Breast epithelium (tissue), 4 donors: Measurements from ENCODE around the gene TSPAN1. TPM values are rescaled to one million over a fixed set of nuclear protein-coding genes. Genes with fewer than 3 reads are reported as not detected.
"Not testable (repeated sequence)": the region's sequence is repeated elsewhere in the genome, so short reads cannot be mapped to it uniquely, and the experiment has no call there.

ENCODE experiments used
- DNase-seq, 2 donors: peaks; one replicate each; pipeline ENCODE4 v3.0.0-alpha.2; 2019; ENCODE audit warnings: low spot score in 2 of 2
- H3K27ac ChIP-seq, 2 donors: fragments of 200-600 bp; sonication (generic) in 1 of 2; one replicate each; pipeline ENCODE4 v1.5.1; 2016 to 2019; ENCODE audit warnings: mild to moderate bottlenecking in 1 of 2
- H3K27me3 ChIP-seq, 2 donors: fragments of 200-600 bp; sonication (generic) in 1 of 2; one replicate each; pipeline versions ENCODE4 v1.5.1 to v1.6.0; 2017 to 2019; ENCODE audit warnings: control low read depth in 1 of 2, mild to moderate bottlenecking in 1 of 2
- H3K36me3 ChIP-seq: fragments of 200-600 bp; one replicate; pipeline ENCODE4 v1.5.1; 2019
- H3K4me1 ChIP-seq, 2 donors: fragments of 200-600 bp; sonication (generic); one replicate each; pipeline ENCODE4 v1.5.1; 2016 to 2019; ENCODE audit warnings: control low read depth in 1 of 2
- H3K4me3 ChIP-seq, 3 donors: fragments of 200-600 bp; sonication (generic); 1 replicate in 2 of 3; 2 replicates in 1 of 3; pipeline ENCODE4 v1.5.1; 2016 to 2019; ENCODE audit warnings: mild to moderate bottlenecking in 3 of 3, moderate library complexity in 2 of 3
- H3K9me3 ChIP-seq, 2 donors: fragments of 200-600 bp; sonication (generic) in 1 of 2; one replicate each; pipeline ENCODE4 v1.5.1; 2016 to 2019; ENCODE audit warnings: control low read depth in 1 of 2
- CTCF ChIP-seq, 3 donors: fragments of 450-650 bp; IDR thresholded peaks; one replicate each; pipeline ENCODE4 v1.5.1; 2016 to 2017; ENCODE audit warnings: antibody characterized with exemption in 3 of 3, mild to moderate bottlenecking in 3 of 3, moderate library complexity in 3 of 3
- POLR2A ChIP-seq: fragments of 450-650 bp; IDR thresholded peaks from one replicate; pipeline ENCODE4 v1.6.1; 2016; ENCODE audit warnings: antibody characterized with exemption, mild to moderate bottlenecking, moderate library complexity
- POLR2AphosphoS5 ChIP-seq, 3 donors: sonication (generic); formaldehyde crosslinking; IDR thresholded peaks; one replicate each; pipeline ENCODE4 v1.6.1; 2017; ENCODE audit warnings: antibody characterized with exemption in 3 of 3
- intact Hi-C: fragments of 100-400 bp; cut with DNase I; formaldehyde crosslinking; loops from one replicate; pipeline ENCODE4 v1.15.1; 2023; ENCODE audit warnings: low total_unique reads
- total RNA-seq, 3 donors: library from RNA; depleted of rRNA; stranded (reverse); fragments of >200 nt; gene quantifications; one replicate each; pipeline ENCODE4 v1.1.0, GENCODE V29; 2016

Gene TSPAN1
- total RNA-seq, 3 donors from 2014 or later, result 0.48 to 26.2 (median 8.9) TPM

GRCh38 chr1:46220808-46221207 is 45.9 kb downstream of the TSPAN1 start:
- intact Hi-C loops, result no loop called here
- no peaks in the 10 kb centered on the region for H3K27me3 ChIP-seq

GRCh38 chr1:46221749-46222148 is 46.9 kb downstream of the TSPAN1 start:
- no peak overlapping the region for H3K4me3 ChIP-seq
- intact Hi-C loops, result no loop called here
- no peak for DNase-seq
- H3K27me3 ChIP-seq, result no peaks in the 10 kb centered on the region
- H3K4me1 ChIP-seq, result no peaks in the 10 kb centered on the region
- no peaks in the 10 kb centered on the region for H3K9me3 ChIP-seq
- H3K27ac ChIP-seq, result no peak overlapping the region
- no peaks in the 10 kb centered on the region for H3K36me3 ChIP-seq
- no peak for TF ChIP-seq POLR2A
- no peak for TF ChIP-seq CTCF (IDR thresholded peaks at IDR 0.05)
- no peak for TF ChIP-seq POLR2AphosphoS5 (IDR thresholded peaks at IDR 0.05)

More at GRCh38 chr1:46220808-46221207, 45.9 kb downstream of the TSPAN1 start:
- Histone ChIP-seq H3K36me3 (no peaks in the 10 kb centered on the region), H3K27ac (no peak overlapping the region), H3K9me3 (no peaks in the 10 kb centered on the region), H3K4me1 (no peaks in the 10 kb centered on the region), H3K4me3 (no peak overlapping the region)
- TF ChIP-seq POLR2AphosphoS5 (IDR thresholded peaks at IDR 0.05), result no peak
- TF ChIP-seq POLR2A, result no peak
- TF ChIP-seq CTCF (IDR thresholded peaks at IDR 0.05), result no peak
- DNase-seq, result no peak

- H3K27ac ChIP-seq, H3K4me3 ChIP-seq, H3K9me3 ChIP-seq, H3K4me1 ChIP-seq, intact Hi-C loops, DNase-seq, H3K36me3 ChIP-seq, H3K27me3 ChIP-seq: not testable (repeated sequence)
Observed at GRCh38 chr1:46223055-46223454, 48.2 kb downstream of the TSPAN1 start.

- Histone ChIP-seq H3K9me3 (no peaks in the 10 kb centered on the region), H3K27me3 (no peaks in the 10 kb centered on the region), H3K36me3 (no peaks in the 10 kb centered on the region), H3K4me3 (no peak overlapping the region), H3K27ac (no peak overlapping the region), H3K4me1 (no peaks in the 10 kb centered on the region)
- intact Hi-C loops, result no loop called here
- DNase-seq, result peak; percentile 64 to 71
- TF ChIP-seq POLR2AphosphoS5 (IDR thresholded peaks at IDR 0.05) (no peak), POLR2A (no peak), CTCF (IDR thresholded peaks at IDR 0.05) (peak; percentile 84 to 87 (median 84))
Observed at GRCh38 chr1:46223472-46223943, 48.6 kb downstream of the TSPAN1 start.

GRCh38 chr1:46224966-46225365 is 50.1 kb downstream of the TSPAN1 start:
- H3K27ac ChIP-seq, result no peak overlapping the region
- H3K9me3 ChIP-seq, result no peaks in the 10 kb centered on the region
- H3K4me1 ChIP-seq, result no peaks in the 10 kb centered on the region
- no peak overlapping the region for H3K4me3 ChIP-seq
- TF ChIP-seq POLR2A, result no peak
- no peak for TF ChIP-seq CTCF (IDR thresholded peaks at IDR 0.05)
- TF ChIP-seq POLR2AphosphoS5 (IDR thresholded peaks at IDR 0.05), result no peak
- intact Hi-C loops, result no loop called here
- no peaks in the 10 kb centered on the region for H3K36me3 ChIP-seq
- DNase-seq, result no peak
- no peaks in the 10 kb centered on the region for H3K27me3 ChIP-seq

GRCh38 chr1:46231231-46231630 is 56.3 kb downstream of the TSPAN1 start:
- H3K9me3 ChIP-seq, H3K4me1 ChIP-seq, H3K36me3 ChIP-seq, intact Hi-C loops, H3K27me3 ChIP-seq, DNase-seq, H3K4me3 ChIP-seq, H3K27ac ChIP-seq: not testable (repeated sequence)

Other genes starting within 250 kb of the TSPAN1 start
- 10 to 100 TPM; 17.9 to 80.3 (median 46.8) TPM for gene PIK3R3, start 42.5 kb upstream of the TSPAN1 start, total RNA-seq
- not detected for gene P3R3URF, start 1.4 kb downstream of the TSPAN1 start, total RNA-seq
- gene POMGNT1, start 23.3 kb downstream of the TSPAN1 start, total RNA-seq, result 10 to 100 TPM; 37.6 to 47.4 (median 42.3) TPM
- 1 to 10 TPM; 2.7 to 5.9 (median 4.2) TPM for gene LURAP1, start 28.2 kb downstream of the TSPAN1 start, total RNA-seq
- gene RAD54L, start 72.7 kb downstream of the TSPAN1 start, total RNA-seq, result 1 to 10 TPM in 2 of 3 donors, not detected in 1; 1.8 to 4.9 TPM
- gene LRRC41, start 128.5 kb downstream of the TSPAN1 start, total RNA-seq, result 10 to 100 TPM; 60.0 to 85.5 (median 69.2) TPM
- gene UQCRH, start 128.6 kb downstream of the TSPAN1 start, total RNA-seq, result 100 to 1,000 TPM; 300 to 334 (median 301) TPM
- gene NSUN4, start 165.7 kb downstream of the TSPAN1 start, total RNA-seq, result 10 to 100 TPM; 17.1 to 26.8 (median 22.9) TPM
- 10 to 100 TPM; 18.1 to 58.7 (median 38.3) TPM for gene FAAH, start 219.2 kb downstream of the TSPAN1 start, total RNA-seq